Endothelial cell (in vitro differentiated cells): Measurements from ENCODE around the gene GRIN1. TPM values are rescaled to one million over a fixed set of nuclear protein-coding genes. Genes with fewer than 3 reads are reported as not detected.

Experiments
- DNase-seq: peaks from one replicate; pipeline ENCODE4 v3.0.0; 2021; ENCODE audit warnings: low spot score
- H3K27ac Mint-ChIP-seq: one replicate; pipeline ENCODE4 v1.8.0; 2021; ENCODE audit warnings: mixed read lengths, inconsistent platforms; ENCODE audit not compliant: unreplicated experiment
- H3K27me3 Mint-ChIP-seq: one replicate; pipeline ENCODE4 v1.8.0; 2021; ENCODE audit warnings: mild to moderate bottlenecking, moderate library complexity, mixed read lengths, inconsistent platforms; ENCODE audit not compliant: unreplicated experiment
- H3K36me3 Mint-ChIP-seq: one replicate; pipeline ENCODE4 v1.8.0; 2021; ENCODE audit warnings: mild to moderate bottlenecking, low read depth, mixed read lengths, inconsistent platforms; ENCODE audit not compliant: unreplicated experiment
- H3K4me1 Mint-ChIP-seq: one replicate; pipeline ENCODE4 v1.8.0; 2021; ENCODE audit warnings: mild to moderate bottlenecking, mixed read lengths, inconsistent platforms; ENCODE audit not compliant: unreplicated experiment
- H3K4me3 Mint-ChIP-seq: one replicate; pipeline ENCODE4 v1.8.0; 2021; ENCODE audit warnings: mild to moderate bottlenecking, mixed read lengths, inconsistent platforms; ENCODE audit not compliant: unreplicated experiment
- H3K9me3 Mint-ChIP-seq: one replicate; pipeline ENCODE4 v1.8.0; 2021; ENCODE audit warnings: mixed read lengths, inconsistent platforms; ENCODE audit not compliant: unreplicated experiment
- total RNA-seq: library from RNA; stranded (reverse); fragmentation: NEBNext Ultra II Directional; extraction: Animal tissue kit (Norgen Biotek cat#: 25700); gene quantifications from one replicate; pipeline ENCODE4 v1.2.1, GENCODE V29; 2021; ENCODE audit not compliant: unreplicated experiment
- TF ChIP-seq, protein P1 (sequence below): fragments of 200-600 bp; sonication (generic); IDR thresholded peaks from one replicate; pipeline ENCODE4 v1.5.0; 2021; ENCODE audit warnings: antibody characterized with exemption; ENCODE audit not compliant: unreplicated experiment

GRIN1 gene
- total RNA-seq, 1 donor from 2014 or later: not detected

- H3K9me3 Mint-ChIP-seq: no peaks in the 10 kb centered on the region
- TF ChIP-seq, protein P1, sequence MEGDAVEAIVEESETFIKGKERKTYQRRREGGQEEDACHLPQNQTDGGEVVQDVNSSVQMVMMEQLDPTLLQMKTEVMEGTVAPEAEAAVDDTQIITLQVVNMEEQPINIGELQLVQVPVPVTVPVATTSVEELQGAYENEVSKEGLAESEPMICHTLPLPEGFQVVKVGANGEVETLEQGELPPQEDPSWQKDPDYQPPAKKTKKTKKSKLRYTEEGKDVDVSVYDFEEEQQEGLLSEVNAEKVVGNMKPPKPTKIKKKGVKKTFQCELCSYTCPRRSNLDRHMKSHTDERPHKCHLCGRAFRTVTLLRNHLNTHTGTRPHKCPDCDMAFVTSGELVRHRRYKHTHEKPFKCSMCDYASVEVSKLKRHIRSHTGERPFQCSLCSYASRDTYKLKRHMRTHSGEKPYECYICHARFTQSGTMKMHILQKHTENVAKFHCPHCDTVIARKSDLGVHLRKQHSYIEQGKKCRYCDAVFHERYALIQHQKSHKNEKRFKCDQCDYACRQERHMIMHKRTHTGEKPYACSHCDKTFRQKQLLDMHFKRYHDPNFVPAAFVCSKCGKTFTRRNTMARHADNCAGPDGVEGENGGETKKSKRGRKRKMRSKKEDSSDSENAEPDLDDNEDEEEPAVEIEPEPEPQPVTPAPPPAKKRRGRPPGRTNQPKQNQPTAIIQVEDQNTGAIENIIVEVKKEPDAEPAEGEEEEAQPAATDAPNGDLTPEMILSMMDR: no peak
- no peak for DNase-seq
- H3K27ac Mint-ChIP-seq: no peak overlapping the region
- H3K4me1 Mint-ChIP-seq: no peaks in the 10 kb centered on the region
- no peak overlapping the region for H3K4me3 Mint-ChIP-seq
- H3K27me3 Mint-ChIP-seq: peaks cover 10% of the 10 kb centered on the region
- no peaks in the 10 kb centered on the region for H3K36me3 Mint-ChIP-seq
Measured at GRCh38 chr9:137112564-137113384, 26.2 kb upstream of the GRIN1 start.

- peaks cover 10% of the 10 kb centered on the region for H3K27me3 Mint-ChIP-seq
- no peaks in the 10 kb centered on the region for H3K4me1 Mint-ChIP-seq
- H3K9me3 Mint-ChIP-seq: no peaks in the 10 kb centered on the region
- H3K36me3 Mint-ChIP-seq: no peaks in the 10 kb centered on the region
- no peak for DNase-seq
- TF ChIP-seq, protein P1: no peak
- no peak overlapping the region for H3K27ac Mint-ChIP-seq
- no peak overlapping the region for H3K4me3 Mint-ChIP-seq
Measured at GRCh38 chr9:137113385-137114159, 25.4 kb upstream of the GRIN1 start.

DNA sequence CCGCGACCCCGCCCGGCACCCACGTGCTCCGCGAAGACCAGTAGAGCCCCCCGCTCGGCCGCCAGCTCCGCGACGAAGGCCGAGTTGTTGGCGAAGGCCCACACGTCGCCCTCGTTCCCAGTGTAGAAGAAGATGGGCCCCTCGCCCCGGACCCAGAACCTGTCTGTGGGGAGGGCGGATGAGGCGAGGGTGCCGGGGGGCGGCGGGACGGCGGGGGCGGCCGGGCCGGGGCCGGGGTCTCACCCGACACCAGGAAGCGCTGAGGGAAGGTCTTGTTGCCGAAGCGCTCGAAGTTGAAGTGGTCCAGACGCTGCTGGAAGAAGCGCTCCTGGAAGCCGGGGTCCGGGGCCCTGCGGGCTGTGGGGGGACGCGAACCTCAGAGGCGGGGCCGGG, 24.7 kb upstream of the GRIN1 start:
- peaks cover 7% of the 10 kb centered on the region for H3K27me3 Mint-ChIP-seq
- H3K4me1 Mint-ChIP-seq: no peaks in the 10 kb centered on the region
- DNase-seq: no peak
- no peaks in the 10 kb centered on the region for H3K36me3 Mint-ChIP-seq
- H3K4me3 Mint-ChIP-seq: no peak overlapping the region
- TF ChIP-seq, protein P1: no peak
- no peak overlapping the region for H3K27ac Mint-ChIP-seq
- no peaks in the 10 kb centered on the region for H3K9me3 Mint-ChIP-seq

DNA sequence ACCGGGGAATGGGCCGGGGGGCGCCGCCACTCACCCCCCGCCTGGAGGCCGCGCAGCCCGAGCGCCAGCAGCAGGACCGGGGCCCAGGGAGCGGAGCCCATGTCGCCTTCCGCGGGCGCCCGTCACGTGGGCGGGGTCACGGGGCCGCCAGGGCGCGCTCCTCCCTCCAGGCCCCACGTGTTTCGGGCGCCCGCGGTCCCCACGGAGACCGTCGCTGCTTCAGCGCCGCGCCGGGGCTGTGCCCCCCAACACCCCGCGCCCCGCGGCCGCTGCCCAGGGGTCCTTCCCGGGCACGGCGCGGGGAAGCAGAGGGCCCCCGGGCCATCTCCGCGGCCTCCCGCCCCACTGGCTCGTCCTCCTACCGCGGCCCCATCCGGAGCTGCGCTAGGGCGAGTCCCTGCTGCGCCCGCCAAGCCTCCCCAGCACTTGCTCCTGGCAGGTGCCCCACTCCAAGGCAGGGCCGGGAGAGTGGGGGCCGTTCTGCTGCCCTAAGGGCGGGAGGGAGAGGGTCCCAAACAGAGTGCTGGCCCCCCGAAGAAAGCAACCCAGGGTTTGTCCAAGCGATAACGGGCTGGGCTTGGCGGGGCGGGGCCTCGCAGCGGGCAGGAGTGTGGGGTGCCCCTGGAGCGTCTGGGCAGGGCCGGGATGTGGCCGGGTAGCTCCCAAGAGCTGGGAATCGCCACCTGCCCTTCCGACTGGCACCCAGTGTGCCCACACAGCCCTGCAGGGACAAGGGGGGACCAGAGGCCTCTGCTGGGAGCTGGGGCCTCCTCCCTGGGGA, 24.2 kb upstream of the GRIN1 start, which contains the start of gene DPP7:
Gene DPP7, minus strand, starts transcription at position 121 of the 781 bp plus-strand sequence. Its CDS starts 20 bp downstream, at position 101.
- Mint-ChIP-seq H3K9me3 (no peaks in the 10 kb centered on the region), H3K27ac (no peak within 1 kb of the TSS), H3K36me3 (no peaks in the 10 kb centered on the region), H3K4me1 (no peaks in the 10 kb centered on the region), H3K4me3 (no peak within 1 kb of the TSS), H3K27me3 (peaks cover 10% of the 10 kb centered on the region)
- TF ChIP-seq, protein P1: no peak
- no peak for DNase-seq
